ENCODE results near the gene RBPMS2. TPM values are rescaled to one million over a fixed set of nuclear protein-coding genes. Genes with fewer than 3 reads are reported as not detected.
"Not testable (repeated sequence)": the region's sequence is repeated elsewhere in the genome, so short reads cannot be mapped to it uniquely, and the experiment has no call there.

Gene RBPMS2
- total and polyA plus RNA-seq, 4 donors: 0.42 to 7.9 (median 2.4) TPM

DNA sequence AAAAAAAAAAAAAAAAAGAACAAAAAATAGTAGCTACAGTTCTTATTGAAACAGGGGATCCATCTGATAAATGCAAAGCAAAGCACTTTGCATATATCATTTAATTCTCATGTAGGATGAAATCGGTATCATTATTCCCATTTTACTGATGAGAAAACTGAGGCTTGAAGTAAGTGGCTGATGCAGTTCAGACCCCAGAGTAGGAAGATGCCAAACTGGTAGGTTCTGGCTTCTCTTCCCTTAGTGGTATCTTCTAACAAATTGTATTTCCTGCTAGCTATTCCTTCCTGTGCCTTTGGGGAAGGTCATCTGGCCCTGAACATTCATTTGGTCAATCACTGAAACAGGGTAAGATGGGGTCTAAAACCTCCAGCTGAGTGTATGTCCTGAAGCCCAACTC, 28.1 kb upstream of the RBPMS2 start:
- WGBS: 97% methylated on average over 1 of the region's 1 CpG
- no peaks in the 10 kb centered on the region for H3K36me3 ChIP-seq (ENCODE audit: control insufficient read depth in 4 of 4, insufficient read depth in 3 of 4, low read depth in 1 of 4, low read length in 3 of 4)
- no peak for TF ChIP-seq HNF4A (conservative IDR thresholded peaks at IDR 0.05)
- TF ChIP-seq RXRA (IDR thresholded peaks at IDR 0.05): no peak
- no peak for TF ChIP-seq EGR1 (IDR thresholded peaks at IDR 0.05; ENCODE audit: low read depth in 2 of 2)
- no peak for TF ChIP-seq FOXA2 (IDR thresholded peaks at IDR 0.05)
- TF ChIP-seq JUND (IDR thresholded peaks at IDR 0.05): no peak
- no peak for TF ChIP-seq YY1 (IDR thresholded peaks at IDR 0.05)
- TF ChIP-seq, protein P1, sequence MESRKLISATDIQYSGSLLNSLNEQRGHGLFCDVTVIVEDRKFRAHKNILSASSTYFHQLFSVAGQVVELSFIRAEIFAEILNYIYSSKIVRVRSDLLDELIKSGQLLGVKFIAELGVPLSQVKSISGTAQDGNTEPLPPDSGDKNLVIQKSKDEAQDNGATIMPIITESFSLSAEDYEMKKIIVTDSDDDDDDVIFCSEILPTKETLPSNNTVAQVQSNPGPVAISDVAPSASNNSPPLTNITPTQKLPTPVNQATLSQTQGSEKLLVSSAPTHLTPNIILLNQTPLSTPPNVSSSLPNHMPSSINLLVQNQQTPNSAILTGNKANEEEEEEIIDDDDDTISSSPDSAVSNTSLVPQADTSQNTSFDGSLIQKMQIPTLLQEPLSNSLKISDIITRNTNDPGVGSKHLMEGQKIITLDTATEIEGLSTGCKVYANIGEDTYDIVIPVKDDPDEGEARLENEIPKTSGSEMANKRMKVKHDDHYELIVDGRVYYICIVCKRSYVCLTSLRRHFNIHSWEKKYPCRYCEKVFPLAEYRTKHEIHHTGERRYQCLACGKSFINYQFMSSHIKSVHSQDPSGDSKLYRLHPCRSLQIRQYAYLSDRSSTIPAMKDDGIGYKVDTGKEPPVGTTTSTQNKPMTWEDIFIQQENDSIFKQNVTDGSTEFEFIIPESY (IDR thresholded peaks at IDR 0.05): no peak
- TF ChIP-seq TAF1 (conservative IDR thresholded peaks at IDR 0.05): no peak
- TF ChIP-seq, protein P2, sequence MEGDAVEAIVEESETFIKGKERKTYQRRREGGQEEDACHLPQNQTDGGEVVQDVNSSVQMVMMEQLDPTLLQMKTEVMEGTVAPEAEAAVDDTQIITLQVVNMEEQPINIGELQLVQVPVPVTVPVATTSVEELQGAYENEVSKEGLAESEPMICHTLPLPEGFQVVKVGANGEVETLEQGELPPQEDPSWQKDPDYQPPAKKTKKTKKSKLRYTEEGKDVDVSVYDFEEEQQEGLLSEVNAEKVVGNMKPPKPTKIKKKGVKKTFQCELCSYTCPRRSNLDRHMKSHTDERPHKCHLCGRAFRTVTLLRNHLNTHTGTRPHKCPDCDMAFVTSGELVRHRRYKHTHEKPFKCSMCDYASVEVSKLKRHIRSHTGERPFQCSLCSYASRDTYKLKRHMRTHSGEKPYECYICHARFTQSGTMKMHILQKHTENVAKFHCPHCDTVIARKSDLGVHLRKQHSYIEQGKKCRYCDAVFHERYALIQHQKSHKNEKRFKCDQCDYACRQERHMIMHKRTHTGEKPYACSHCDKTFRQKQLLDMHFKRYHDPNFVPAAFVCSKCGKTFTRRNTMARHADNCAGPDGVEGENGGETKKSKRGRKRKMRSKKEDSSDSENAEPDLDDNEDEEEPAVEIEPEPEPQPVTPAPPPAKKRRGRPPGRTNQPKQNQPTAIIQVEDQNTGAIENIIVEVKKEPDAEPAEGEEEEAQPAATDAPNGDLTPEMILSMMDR (IDR thresholded peaks at IDR 0.05; ENCODE audit: low read depth, low read length, missing input control): no peak
- TF ChIP-seq NR2F2 (IDR thresholded peaks at IDR 0.05): no peak
- no peak for TF ChIP-seq GABPA (IDR thresholded peaks at IDR 0.05 in 1 of 2, conservative IDR thresholded peaks at IDR 0.05 in 1 of 2)
- no peak for TF ChIP-seq REST (IDR thresholded peaks at IDR 0.05)
- TF ChIP-seq HNF4G (IDR thresholded peaks at IDR 0.05): no peak
- TF ChIP-seq SP1 (IDR thresholded peaks at IDR 0.05): no peak
- H3K27me3 ChIP-seq (ENCODE audit: control insufficient read depth in 4 of 4, insufficient read depth in 4 of 4, low read length in 3 of 4): no peaks in the 10 kb centered on the region
- H3K9me3 ChIP-seq (ENCODE audit: control insufficient read depth in 4 of 4, low read length in 3 of 4): no peaks in the 10 kb centered on the region
- no peak overlapping the region for H3K4me3 ChIP-seq (ENCODE audit: low read depth in 1 of 3, low read length in 3 of 3)
- no peaks in the 10 kb centered on the region for H3K4me1 ChIP-seq (ENCODE audit: control insufficient read depth in 4 of 4, insufficient read depth in 4 of 4, low read length in 3 of 4)
- no peak overlapping the region for H3K9ac ChIP-seq (ENCODE audit: low read depth in 1 of 2, low read length in 2 of 2)
- H3K27ac ChIP-seq (ENCODE audit: low read depth in 1 of 2, low read length in 2 of 2): no peak overlapping the region
- no peak for DNase-seq (ENCODE audit: low spot score)

- H3K9me3 ChIP-seq (ENCODE audit: control insufficient read depth in 4 of 4, low read length in 3 of 4): no peaks in the 10 kb centered on the region
- no peak for TF ChIP-seq RXRA (IDR thresholded peaks at IDR 0.05)
- no peak for TF ChIP-seq JUND (IDR thresholded peaks at IDR 0.05)
- no peak for TF ChIP-seq EGR1 (IDR thresholded peaks at IDR 0.05; ENCODE audit: low read depth in 2 of 2)
- TF ChIP-seq HNF4G (IDR thresholded peaks at IDR 0.05): no peak
- TF ChIP-seq YY1 (IDR thresholded peaks at IDR 0.05): no peak
- 100% methylated on average over 2 of the region's 2 CpGs for WGBS
- no peaks in the 10 kb centered on the region for H3K36me3 ChIP-seq (ENCODE audit: control insufficient read depth in 4 of 4, insufficient read depth in 3 of 4, low read depth in 1 of 4, low read length in 3 of 4)
- no peak overlapping the region for H3K4me3 ChIP-seq (ENCODE audit: low read depth in 1 of 3, low read length in 3 of 3)
- no peak overlapping the region for H3K9ac ChIP-seq (ENCODE audit: low read depth in 1 of 2, low read length in 2 of 2)
- H3K27ac ChIP-seq (ENCODE audit: low read depth in 1 of 2, low read length in 2 of 2): no peak overlapping the region
- H3K4me1 ChIP-seq (ENCODE audit: control insufficient read depth in 4 of 4, insufficient read depth in 4 of 4, low read length in 3 of 4): no peaks in the 10 kb centered on the region
- no peaks in the 10 kb centered on the region for H3K27me3 ChIP-seq (ENCODE audit: control insufficient read depth in 4 of 4, insufficient read depth in 4 of 4, low read length in 3 of 4)
- no peak for DNase-seq (ENCODE audit: low spot score)
Observed at GRCh38 chr15:64800476-64800875, 25.1 kb upstream of the RBPMS2 start.

DNA sequence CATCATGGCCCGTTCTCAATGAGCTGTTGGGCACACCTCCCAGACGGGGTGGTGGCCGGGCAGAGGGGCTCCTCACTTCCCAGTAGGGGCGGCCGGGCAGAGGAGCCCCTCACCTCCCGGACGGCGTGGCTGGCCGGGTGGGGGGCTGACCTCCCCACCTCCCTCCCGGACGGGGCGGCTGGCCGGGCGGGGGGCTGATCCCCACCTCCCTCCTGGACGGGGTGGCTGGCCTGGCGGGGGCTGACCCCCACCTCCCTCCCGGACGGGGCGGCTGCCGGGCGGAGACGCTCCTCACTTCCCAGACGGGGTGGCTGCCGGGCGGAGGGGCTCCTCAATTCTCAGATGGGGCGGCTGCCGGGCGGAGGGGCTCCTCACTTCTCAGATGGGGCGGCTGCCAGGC, 23.5 kb upstream of the RBPMS2 start:
- not testable (repeated sequence) for H3K9me3 ChIP-seq (ENCODE audit: control insufficient read depth in 4 of 4, low read length in 3 of 4); DNase-seq (ENCODE audit: low spot score); H3K4me1 ChIP-seq (ENCODE audit: control insufficient read depth in 4 of 4, insufficient read depth in 4 of 4, low read length in 3 of 4); H3K27me3 ChIP-seq (ENCODE audit: control insufficient read depth in 4 of 4, insufficient read depth in 4 of 4, low read length in 3 of 4); H3K36me3 ChIP-seq (ENCODE audit: control insufficient read depth in 4 of 4, insufficient read depth in 3 of 4, low read depth in 1 of 4, low read length in 3 of 4); H3K9ac ChIP-seq (ENCODE audit: low read depth in 1 of 2, low read length in 2 of 2); H3K4me3 ChIP-seq (ENCODE audit: low read depth in 1 of 3, low read length in 3 of 3); H3K27ac ChIP-seq (ENCODE audit: low read depth in 1 of 2, low read length in 2 of 2)
- WGBS: 96% methylated on average over 17 of the region's 29 CpGs

DNA sequence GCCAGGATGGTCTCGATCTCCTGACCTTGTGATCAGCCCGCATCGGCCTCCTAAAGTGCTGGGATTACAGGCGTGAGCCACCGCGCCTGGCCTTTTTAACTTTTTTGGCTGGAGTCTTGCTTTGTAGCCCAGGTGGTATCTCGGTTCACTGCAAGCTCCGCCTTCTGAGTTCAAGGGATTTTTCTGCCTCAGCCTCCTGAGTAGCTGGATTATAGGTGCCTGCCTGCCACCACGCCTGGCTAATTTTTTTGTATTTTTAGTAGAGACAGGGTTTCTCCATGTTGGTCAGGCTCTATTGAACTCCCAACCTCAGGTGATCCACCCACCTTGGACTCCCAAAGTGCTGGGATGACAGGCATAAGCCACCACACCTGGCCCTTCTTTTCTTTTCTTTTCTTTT, 20.5 kb upstream of the RBPMS2 start:
- not testable (repeated sequence) for DNase-seq (ENCODE audit: low spot score); H3K9me3 ChIP-seq (ENCODE audit: control insufficient read depth in 4 of 4, low read length in 3 of 4); H3K27me3 ChIP-seq (ENCODE audit: control insufficient read depth in 4 of 4, insufficient read depth in 4 of 4, low read length in 3 of 4); H3K4me3 ChIP-seq (ENCODE audit: low read depth in 1 of 3, low read length in 3 of 3); H3K36me3 ChIP-seq (ENCODE audit: control insufficient read depth in 4 of 4, insufficient read depth in 3 of 4, low read depth in 1 of 4, low read length in 3 of 4); H3K27ac ChIP-seq (ENCODE audit: low read depth in 1 of 2, low read length in 2 of 2); H3K4me1 ChIP-seq (ENCODE audit: control insufficient read depth in 4 of 4, insufficient read depth in 4 of 4, low read length in 3 of 4); H3K9ac ChIP-seq (ENCODE audit: low read depth in 1 of 2, low read length in 2 of 2)
- 94% methylated on average over 9 of the region's 9 CpGs for WGBS

DNA sequence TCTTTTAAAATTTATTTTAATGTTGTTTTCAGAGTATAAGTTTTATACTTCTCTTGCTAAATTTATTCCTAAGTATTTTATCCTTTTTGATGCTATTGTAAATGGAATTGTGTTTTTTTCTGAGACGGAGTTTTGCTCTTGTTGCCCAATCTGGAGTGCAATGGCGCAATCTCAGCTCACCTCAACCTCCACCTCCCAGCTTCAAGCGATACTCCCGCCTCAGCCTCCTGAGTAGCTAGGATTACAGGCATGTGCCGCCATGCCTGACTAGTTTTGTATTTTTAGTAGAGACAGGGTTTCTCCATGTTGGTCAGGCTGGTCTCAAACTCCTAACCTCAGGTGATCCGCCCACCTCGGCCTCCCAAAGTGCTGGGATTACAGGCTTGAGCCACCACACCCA, 19.9 kb upstream of the RBPMS2 start:
- H3K27ac ChIP-seq (ENCODE audit: low read depth in 1 of 2, low read length in 2 of 2); H3K9me3 ChIP-seq (ENCODE audit: control insufficient read depth in 4 of 4, low read length in 3 of 4); H3K4me3 ChIP-seq (ENCODE audit: low read depth in 1 of 3, low read length in 3 of 3); H3K27me3 ChIP-seq (ENCODE audit: control insufficient read depth in 4 of 4, insufficient read depth in 4 of 4, low read length in 3 of 4); H3K4me1 ChIP-seq (ENCODE audit: control insufficient read depth in 4 of 4, insufficient read depth in 4 of 4, low read length in 3 of 4); H3K9ac ChIP-seq (ENCODE audit: low read depth in 1 of 2, low read length in 2 of 2); H3K36me3 ChIP-seq (ENCODE audit: control insufficient read depth in 4 of 4, insufficient read depth in 3 of 4, low read depth in 1 of 4, low read length in 3 of 4); DNase-seq (ENCODE audit: low spot score): not testable (repeated sequence)
- WGBS: 84% methylated on average over 7 of the region's 7 CpGs

Data from liver (tissue), 9 donors.